IMR-90 (cell line): ENCODE data around the gene CD177.

ENCODE experiments used
- BHLHE40 ChIP-seq: fragments of 150-350 bp; IDR thresholded peaks from 2 replicates; pipeline ENCODE4 v1.6.1; 2016; ENCODE audit warnings: mild to moderate bottlenecking, low read depth, low read length
- CEBPB ChIP-seq: IDR thresholded peaks from 2 replicates; pipeline ENCODE4 v1.6.1; 2012; ENCODE audit warnings: low read depth, low read length, improper control_type of control experiment
- CHD1 ChIP-seq: IDR thresholded peaks from 2 replicates; pipeline ENCODE4 v1.6.1; 2012; ENCODE audit warnings: low read depth, low read length, improper control_type of control experiment
- CTCF ChIP-seq: conservative IDR thresholded peaks from 2 replicates; pipeline ENCODE4 v1.5.1; 2012; ENCODE audit warnings: mild to moderate bottlenecking, low read depth, low read length, improper control_type of control experiment
- ELK1 ChIP-seq: fragments of 150-350 bp; IDR thresholded peaks from 2 replicates; pipeline ENCODE4 v1.6.1; 2016; ENCODE audit warnings: low read depth, mild to moderate bottlenecking, low read length, moderate library complexity, borderline replicate concordance
- FOS ChIP-seq: fragments of 150-350 bp; IDR thresholded peaks from 2 replicates; pipeline ENCODE4 v1.6.1; 2016; ENCODE audit warnings: low read depth, low read length
- MXI1 ChIP-seq: IDR thresholded peaks from 2 replicates; pipeline ENCODE4 v1.6.1; 2012; ENCODE audit warnings: low read depth, mild to moderate bottlenecking, low read length, moderate library complexity, borderline replicate concordance
- POLR2A ChIP-seq: IDR thresholded peaks from 2 replicates; pipeline ENCODE4 v1.6.1; 2012; ENCODE audit warnings: mild to moderate bottlenecking, low read depth, low read length
- RAD21 ChIP-seq: IDR thresholded peaks from 2 replicates; pipeline ENCODE4 v1.6.1; 2012; ENCODE audit warnings: low read length, improper control_type of control experiment
- RCOR1 ChIP-seq: IDR thresholded peaks from 2 replicates; pipeline ENCODE4 v1.6.1; 2012; ENCODE audit warnings: mild to moderate bottlenecking, low read length, improper control_type of control experiment; ENCODE audit not compliant: insufficient replicate concordance
- RFX5 ChIP-seq: IDR thresholded peaks from 2 replicates; pipeline ENCODE4 v1.8.0; 2012; ENCODE audit warnings: low read depth, mild to moderate bottlenecking, low read length, moderate library complexity
- USF2 ChIP-seq: fragments of 150-350 bp; IDR thresholded peaks from 2 replicates; pipeline ENCODE4 v1.6.1; 2017; ENCODE audit warnings: mild to moderate bottlenecking, antibody characterized with exemption, low read length, low read depth

GRCh38 chr19:43315851-43316250, 37.6 kb upstream of the CD177 start:
- no peak for TF ChIP-seq CTCF
- TF ChIP-seq BHLHE40: no peak
- TF ChIP-seq CEBPB: no peak
- no peak for TF ChIP-seq POLR2A
- TF ChIP-seq RFX5: no peak
- TF ChIP-seq ELK1: no peak
- no peak for TF ChIP-seq CHD1
- no peak for TF ChIP-seq FOS
- no peak for TF ChIP-seq MXI1
- TF ChIP-seq RAD21: no peak
- TF ChIP-seq RCOR1: no peak
- no peak for TF ChIP-seq USF2
